HPDE6-E6E7 (cell line): Measurements from ENCODE around the gene FUCA2.

Experiments
- DNase-seq: peaks from one replicate; pipeline ENCODE4 v3.0.0; 2011; ENCODE audit warnings: missing footprints; ENCODE audit errors: extremely low spot score

Gene FUCA2, protein sequence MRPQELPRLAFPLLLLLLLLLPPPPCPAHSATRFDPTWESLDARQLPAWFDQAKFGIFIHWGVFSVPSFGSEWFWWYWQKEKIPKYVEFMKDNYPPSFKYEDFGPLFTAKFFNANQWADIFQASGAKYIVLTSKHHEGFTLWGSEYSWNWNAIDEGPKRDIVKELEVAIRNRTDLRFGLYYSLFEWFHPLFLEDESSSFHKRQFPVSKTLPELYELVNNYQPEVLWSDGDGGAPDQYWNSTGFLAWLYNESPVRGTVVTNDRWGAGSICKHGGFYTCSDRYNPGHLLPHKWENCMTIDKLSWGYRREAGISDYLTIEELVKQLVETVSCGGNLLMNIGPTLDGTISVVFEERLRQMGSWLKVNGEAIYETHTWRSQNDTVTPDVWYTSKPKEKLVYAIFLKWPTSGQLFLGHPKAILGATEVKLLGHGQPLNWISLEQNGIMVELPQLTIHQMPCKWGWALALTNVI

DNA sequence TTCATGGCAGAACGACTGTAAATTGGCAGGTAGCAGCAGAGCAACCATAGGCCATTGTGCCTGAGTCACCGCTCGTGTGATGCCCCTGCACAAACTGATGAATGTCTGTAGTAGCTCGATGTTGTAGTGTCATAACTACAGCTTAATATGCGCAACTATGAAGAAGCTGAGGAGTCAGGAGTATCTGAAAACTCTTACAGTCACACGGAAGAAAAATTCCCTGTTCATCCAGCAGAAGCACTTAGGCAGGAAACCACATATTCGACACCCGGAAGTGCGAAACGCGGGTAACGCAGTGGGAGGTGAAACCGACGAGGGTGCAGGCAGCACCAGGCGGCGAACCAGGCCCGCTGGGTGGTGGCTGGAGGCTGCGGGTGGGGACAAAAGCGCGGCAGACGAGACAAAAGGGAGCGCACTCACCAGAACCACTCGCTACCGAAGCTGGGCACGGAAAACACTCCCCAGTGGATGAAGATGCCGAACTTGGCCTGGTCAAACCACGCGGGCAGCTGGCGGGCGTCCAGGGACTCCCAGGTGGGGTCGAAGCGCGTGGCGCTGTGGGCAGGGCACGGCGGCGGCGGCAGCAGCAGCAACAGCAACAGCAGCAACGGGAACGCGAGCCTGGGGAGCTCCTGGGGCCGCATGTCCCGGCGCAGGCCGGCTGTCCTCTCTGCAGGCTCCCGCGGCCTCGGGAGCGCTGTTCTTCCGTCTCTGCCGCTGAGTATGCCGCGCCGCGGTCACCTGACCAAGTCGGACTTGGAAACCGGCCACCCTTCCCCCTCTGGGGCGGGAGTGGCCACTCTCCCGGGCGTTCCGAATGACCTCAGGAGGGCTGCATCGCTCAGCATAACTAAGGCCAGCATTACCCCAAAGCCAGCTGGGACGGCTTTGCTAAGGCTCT is at the start of gene FUCA2:
FUCA2 (minus strand) TSS at position 730 of the 901 bp plus-strand sequence; CDS start at position 644, 86 bp downstream.
- DNase-seq = peak; percentile 60

DNA sequence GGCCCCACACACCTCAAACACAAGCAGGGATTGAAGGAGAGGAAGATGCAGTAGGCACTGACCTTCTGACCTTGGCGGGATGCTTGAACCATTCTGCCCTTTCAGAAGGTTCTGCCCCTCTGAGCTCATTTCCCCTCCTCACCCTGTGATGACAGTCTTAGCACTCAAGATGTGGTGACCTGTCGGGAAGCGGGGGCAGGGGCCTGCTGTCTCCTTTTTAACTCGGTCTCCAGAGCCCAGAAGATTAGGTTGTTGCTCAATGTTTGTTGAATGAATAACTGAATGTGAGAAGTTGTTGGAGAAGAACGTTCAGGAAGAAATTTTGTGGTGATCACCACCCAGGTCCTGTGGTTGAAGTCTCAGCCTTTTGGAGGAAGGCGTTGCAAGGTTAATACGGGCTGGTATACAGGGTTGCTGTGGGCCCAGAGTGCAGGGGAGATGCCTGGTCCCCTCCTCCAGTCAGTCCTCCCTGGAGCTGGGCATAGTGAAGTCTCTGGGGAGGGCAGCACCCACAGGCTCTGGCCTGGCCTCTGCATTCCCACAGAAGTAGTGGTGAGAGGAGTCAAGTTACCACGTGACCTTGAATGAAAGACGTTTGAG is 49.7 kb upstream of the FUCA2 start:
- no peak for DNase-seq

DNA sequence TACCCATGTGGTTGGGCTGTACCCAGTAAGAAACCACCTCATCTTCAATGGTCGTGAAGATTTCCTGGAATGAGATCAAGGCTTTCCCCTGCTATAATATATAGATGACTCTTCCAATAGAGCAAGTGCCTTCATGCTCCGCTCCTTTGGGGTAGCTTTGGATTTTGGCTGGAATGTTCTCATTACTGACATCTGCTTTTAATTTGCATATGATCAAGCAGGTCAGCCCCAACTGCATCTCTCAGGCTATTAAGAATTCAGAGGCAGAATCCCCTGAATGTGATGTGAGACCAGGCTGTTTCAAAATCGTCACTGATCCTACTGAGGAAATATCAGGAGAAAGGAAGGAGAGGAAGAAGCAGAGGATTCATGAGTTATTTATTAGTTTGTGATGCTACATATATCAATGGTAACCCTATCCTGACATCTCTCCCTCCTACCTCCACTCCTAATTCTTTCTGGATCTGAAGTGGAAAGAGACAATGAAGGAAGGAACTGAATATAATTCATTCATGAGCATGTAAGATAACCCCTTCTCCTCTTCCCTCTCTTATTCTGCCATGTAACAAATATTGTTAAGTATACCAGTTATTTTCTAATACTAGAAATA is 47.6 kb upstream of the FUCA2 start:
- no peak for DNase-seq

DNA sequence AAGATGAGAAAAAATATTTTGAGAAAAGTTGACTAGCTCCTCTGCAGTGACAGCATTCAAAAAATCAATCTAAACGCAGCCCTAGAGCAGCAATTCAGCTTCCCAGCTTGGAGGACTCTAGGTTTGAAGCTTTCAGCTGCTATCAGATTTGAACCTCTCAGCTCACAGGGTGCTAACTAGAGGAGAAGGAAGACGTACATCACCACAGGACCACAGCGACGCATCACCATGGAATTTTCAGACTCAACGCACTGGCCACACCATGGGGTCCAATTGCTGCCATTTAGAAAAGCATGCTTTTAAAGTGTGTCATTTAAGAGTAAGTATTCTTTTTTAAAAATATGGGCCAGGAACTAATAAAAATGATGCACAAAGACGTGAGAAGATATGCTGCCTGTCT is 45.0 kb upstream of the FUCA2 start:
- DNase-seq = no peak

DNA sequence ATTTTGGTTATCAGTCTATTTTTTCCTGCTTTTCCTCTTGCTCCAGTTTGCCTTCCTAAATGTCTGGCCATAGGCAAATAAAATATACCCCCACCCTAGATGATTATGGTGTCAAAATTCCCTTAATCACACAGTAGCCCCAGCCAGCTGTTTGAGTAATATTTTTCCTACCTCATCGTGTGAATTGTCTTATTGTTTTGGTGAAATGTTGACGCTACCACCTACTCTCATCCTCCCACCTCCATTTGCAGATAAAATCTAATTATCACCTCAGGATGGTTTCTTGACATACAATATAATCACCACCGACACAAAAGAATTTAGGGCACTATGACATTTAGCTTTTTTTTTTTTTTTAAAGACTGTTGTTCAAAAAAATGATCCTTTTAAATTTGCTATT is 44.1 kb upstream of the FUCA2 start:
- DNase-seq = no peak

DNA sequence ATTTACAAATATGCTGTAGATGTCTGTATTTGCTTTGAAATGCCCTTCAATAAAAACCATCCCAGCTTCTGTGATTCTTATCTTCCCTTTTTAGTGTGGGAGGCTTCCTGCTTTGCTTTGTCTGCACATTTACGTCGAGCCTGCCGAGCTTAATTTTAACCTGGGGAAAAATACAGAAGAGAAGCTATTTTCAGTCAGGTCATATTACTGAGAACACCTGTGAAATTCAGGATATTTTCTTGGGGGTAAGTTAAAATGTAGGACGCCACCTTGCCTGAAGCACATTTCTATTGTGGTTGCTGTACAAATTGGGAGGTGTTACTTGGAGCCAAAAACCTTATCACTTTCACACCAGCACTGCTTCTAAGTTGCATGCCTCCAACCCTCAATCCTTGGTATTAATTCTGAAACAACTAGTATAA is 43.6 kb upstream of the FUCA2 start:
- DNase-seq = no peak

DNA sequence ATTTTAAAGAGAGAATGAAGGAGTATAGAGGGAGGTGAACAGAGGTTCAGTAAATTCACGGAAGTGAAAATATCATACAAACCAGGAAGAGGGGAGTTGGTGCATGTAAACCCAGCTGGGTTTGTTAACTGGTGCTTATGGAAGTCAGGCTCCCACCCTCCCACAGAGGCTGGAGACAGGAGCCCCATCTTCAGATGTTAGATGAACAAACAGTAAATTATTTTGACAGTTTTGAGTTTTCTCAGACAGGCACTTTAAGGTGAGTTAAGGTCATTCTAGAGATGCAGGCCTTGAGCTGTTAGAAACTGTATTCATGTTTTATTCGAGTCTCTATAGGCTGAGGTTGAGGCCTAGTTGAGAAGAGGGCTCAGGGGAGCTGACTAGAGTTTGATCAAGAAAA is 41.8 kb upstream of the FUCA2 start:
- DNase-seq = no peak

DNA sequence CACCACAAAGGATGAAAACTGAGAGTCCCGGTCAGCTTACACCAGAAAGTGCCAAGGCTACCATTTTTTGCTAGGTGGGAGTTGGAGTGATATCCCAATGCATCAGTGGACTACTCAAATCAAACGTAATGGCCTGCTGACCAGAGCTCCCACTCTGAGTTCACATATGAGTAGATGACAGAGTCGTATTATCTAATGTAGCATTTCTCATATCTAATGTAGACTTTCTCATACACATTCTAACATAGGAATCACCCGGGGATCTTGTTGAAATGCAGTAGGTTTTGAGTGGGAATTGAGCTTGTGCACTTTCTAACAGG is 38.4 kb upstream of the FUCA2 start:
- DNase-seq = no peak

DNA sequence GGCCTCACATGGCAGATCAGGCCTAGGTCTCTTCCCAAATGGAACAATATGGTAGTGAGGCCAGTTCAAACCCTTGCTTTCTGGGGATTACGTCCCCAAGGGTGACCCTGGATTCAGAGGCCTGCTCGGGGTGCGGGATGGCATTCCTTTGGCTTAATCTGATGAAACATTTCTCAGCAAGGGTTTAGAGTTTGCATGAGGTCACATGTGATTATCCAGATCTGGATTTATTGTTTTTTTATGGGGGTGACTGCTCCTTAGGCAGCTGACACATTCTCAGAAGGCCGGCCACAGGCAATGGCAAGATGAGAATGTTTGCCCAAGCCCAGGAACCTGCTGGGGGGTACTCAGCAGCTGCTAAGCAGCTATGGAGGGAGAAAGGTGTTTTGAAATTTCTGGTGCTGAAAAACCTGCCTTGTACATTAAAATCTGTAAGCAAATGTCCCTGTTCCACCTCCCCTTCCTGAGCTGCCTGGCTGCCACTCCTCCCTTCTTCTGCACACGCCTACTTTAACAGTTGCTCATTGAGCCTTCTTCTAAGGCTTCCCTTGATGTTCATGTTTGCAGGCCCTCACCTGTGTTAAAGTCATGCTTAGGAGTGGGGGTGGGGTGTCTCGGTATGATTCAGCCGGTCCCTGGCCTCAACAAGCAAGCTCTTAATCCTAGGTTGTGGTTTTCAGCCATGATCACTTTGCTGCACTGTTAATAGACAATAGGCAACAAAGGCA is 37.9 kb upstream of the FUCA2 start:
- peak; percentile 67 for DNase-seq

DNA sequence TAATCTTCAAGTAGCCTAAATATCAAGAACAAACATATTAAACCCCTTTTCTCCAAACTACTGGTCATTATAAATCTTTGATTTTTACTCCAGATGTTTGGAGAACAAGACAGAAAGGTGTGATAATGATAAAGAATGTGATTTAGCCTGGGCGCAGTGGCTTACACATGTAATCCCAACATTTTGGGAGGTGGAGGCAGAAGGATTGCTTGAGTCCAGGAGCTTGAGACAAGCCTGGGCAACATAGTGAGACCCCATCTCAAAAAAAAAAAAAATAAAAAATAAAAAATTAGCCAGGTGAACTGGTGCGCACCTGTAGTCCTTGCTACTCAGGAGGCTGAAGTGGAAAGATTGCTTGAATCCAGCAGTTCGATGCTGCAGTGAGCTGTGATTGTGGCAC is 35.1 kb upstream of the FUCA2 start:
- no peak for DNase-seq

DNA sequence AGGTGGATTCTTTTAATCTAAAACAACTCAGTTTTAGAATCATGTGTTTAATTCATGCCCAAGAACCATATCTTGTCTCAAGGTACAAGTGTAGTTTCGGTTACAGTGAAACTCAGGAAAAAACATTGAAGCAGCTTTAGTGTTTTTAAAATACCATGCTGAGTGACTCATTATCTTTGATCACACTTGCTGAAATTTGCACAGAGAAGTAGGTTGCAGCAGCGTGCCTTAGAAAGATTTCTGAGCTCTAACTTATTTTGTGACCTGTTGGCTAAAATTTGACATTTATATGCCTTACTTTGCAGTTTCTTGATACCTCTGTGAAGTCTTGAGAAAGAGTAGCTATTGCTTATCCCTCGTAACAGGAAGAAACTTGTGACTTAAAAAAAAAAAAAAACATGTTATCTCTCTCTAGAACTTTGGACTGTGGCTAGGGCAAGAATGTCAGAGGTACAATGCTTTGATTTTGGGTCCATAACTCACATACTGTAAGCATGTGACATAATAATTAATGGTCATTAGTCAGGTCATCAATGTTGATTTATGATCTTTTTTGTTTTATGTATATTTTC is 34.5 kb upstream of the FUCA2 start:
- no peak for DNase-seq

DNA sequence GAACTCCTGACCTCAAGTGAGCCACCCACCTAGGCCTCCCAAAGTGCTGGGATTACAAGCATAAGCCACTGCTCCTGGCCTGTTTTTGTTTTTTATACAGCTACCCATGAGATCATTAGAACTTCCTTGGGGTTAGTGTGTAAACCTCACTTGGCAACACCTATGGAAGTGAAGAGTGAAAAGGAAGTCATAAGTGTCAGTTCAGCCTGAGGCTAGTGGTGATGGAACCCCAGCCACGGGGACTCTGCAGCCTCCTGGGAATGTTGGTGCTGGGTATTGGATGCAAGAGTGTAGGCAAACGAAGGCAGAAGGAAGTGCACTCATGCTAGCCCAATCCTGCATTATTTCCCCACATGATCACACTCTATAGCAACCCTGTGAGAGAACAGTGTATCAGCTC is 33.6 kb upstream of the FUCA2 start:
- no peak for DNase-seq

DNA sequence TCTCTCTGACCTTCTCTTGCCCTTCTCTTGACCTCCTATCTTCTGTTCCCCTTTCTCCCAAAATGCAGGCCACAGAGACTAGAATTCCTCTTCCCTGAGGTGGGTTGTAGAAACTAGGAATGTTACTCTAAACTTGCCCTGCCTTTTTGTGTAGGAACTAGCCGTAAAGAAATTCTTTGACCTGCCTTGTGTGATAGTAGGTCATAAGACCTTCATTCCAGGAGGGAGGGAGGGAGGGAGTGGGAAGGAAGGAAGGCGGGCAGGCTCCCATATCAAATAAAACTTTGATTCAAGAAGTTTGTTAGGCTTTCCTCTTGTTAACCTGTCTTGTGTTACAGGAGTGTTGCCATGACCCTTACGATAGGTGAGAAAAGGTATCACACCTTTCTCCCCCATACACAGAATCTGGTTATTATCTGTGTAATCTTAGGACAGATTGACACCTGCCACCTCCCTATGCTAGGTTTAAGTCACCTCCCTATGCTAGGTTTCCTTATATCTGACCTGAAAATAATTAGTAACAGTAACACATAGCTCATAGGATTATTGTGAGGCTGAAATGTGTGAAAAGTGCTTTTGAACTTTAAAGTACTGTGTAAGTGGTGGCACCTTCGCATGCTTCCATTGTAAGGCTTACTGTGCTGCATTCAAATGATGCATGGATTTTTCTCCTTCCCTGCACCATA is 32.6 kb upstream of the FUCA2 start:
- no peak for DNase-seq

DNA sequence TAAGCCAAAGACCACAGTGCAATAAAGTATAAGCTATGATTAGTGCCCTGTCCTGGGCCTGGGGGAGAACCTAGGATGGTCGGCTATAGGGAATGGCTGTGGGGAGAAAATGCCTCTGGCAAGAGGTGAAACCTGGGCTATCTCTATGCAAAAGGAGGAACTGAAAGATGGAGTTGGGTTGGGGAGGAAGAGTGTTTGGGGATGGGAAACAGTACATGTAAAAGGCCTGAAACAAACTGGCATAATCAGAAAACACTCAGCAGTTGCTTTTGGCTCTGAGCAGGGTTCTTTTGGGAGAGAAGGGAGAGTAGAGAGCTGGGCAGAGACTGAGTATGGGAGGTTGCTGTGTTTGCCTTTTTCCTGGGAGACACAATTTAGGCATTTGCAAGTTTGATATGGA is 31.9 kb upstream of the FUCA2 start:
- DNase-seq = no peak

DNA sequence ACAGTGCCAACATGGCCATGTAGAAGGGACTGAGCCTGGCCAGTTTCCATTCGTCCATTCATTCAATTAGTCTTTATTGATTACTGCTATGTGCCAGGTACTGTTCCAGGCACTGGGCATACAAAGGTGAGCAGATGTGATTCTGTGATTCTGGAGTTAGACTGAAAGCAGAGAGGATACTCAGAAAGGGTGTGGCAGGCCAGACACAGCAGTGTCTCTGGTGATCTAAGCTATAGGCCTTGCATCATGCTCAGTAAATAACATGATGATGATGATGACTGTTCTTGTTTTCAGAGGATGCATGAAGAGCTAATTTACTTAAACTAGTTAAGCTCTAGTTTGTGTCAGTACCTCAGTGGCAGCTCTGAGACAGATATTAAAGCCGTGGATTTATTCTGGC is 31.4 kb upstream of the FUCA2 start:
- DNase-seq = no peak

DNA sequence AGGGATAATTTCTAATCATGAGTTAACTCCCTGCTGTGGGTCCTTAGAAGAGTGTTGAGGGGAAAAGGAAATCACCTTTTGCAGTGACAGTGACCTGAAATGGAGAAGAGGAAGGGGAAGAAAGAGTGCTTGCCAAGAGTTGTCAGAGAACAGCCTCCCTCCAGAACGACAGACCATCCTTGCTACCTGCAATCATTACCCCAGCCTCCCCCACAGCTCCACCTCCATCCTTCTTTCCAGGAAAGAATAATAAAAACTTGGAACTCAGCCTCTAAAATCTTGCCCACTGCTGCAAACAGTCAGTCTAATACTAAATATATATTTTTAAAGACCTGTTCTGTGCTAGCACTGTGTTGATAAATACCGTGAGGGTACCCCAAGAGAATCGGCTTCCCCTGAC is 28.7 kb upstream of the FUCA2 start:
- DNase-seq = no peak

DNA sequence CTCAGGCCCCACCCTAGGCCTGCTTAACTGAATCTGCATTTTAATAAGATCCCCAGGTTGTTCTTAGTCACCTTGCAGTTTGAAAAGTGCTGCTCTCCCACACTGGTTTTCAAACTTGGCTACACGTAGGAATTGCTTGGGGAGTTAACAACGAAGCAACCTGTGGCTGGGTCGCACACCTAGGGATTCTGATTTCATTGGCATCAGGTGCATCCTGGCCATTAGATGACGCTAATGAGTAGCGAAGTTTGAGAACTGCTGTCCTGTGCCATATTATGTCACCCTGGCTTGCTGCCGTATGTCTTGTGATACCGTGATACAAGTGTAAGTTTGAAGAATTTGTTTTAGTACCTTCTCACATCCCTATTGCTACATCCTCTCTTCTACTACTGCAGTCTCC is 28.2 kb upstream of the FUCA2 start:
- DNase-seq = no peak

DNA sequence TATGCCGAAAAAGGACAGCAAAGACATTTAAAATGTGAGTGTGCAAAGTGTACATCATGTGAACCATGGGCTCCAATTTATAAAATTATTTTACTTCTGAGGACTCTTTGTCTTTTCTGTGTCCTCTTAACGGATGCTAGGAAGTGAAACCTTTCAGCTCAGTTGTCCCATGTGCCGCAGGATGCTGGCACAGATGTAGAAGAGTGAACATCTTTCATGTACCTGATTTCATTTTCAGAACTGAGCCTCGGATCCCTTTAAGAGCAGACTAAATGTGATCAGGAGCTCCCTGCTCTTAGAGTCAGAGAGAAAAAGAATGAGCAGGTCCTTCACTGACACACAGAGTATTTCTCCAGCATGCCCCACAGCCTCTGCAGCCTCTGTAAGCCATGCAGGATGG is 27.6 kb upstream of the FUCA2 start:
- DNase-seq = no peak

DNA sequence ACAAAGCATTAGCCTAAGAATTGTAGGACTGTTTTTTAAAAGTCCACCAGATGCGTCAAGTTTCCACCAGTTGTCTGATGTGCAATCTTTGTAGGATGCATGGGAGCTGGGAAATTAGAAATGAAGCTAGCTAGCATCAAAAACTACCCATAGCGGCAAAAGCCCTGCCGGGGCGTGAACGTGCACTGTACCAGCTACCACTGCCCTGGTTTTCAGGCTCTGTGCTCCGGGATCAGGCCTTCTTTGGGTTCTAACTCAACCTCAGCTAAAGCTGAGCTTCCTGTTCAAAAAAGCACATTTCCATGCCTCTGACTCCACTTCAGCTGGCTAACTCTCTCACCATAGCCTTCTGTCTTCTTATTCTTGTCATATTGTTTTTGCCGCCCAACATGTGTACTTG is 26.9 kb upstream of the FUCA2 start:
- DNase-seq = no peak

DNA sequence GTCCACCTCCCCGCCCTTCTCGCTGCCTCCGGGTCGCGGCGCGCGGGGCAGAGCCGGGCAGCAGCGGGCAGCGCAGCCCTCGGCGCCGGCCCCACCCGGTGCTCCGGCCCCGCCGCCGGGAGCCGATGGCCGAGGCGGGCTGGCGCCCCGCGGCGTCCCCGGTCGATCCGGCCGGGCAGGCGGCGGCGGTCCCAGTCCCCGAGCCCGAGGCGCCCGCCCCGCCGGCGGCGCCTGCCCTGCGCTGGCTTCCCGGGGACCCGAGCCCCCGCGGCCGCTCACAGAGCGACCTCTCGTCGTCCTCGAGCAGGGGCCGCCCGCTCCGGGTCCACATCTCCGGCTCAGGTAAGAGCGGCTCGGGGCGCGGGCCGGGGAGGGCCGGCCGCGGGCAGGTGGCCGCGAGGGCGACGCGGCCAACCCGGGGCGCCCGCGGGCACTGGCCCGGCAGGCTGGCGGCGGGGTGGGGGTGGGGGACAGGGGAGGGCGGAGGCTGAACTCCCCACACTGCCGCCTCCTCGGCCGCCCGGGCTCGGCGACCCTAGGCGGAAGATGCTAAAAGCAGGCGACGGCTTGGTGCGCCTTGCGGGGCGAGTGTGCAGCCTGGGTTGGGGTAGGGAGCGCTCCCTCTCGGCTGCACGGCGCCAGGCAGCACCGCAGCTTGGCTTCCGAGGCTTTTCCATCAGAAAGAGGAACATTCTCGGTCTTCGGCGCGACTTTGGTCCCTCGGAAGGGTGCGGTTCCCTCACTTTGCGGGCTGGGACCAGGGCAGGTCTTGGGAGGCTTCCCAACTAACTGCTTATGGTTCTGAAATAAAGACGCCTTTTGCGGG is 25.6 kb upstream of the FUCA2 start:
- peak; percentile 33 for DNase-seq
